GM12891 (cell line): ENCODE results near the gene AHRR.

Experiments
- POLR2A ChIP-seq: IDR thresholded peaks from 2 replicates; pipeline ENCODE4 v1.6.1; 2011; ENCODE audit warnings: low read depth, low read length, control low read depth
- TAF1 ChIP-seq: IDR thresholded peaks from 2 replicates; pipeline ENCODE4 v1.6.1; 2011; ENCODE audit warnings: low read depth, low read length, control low read depth

DNA sequence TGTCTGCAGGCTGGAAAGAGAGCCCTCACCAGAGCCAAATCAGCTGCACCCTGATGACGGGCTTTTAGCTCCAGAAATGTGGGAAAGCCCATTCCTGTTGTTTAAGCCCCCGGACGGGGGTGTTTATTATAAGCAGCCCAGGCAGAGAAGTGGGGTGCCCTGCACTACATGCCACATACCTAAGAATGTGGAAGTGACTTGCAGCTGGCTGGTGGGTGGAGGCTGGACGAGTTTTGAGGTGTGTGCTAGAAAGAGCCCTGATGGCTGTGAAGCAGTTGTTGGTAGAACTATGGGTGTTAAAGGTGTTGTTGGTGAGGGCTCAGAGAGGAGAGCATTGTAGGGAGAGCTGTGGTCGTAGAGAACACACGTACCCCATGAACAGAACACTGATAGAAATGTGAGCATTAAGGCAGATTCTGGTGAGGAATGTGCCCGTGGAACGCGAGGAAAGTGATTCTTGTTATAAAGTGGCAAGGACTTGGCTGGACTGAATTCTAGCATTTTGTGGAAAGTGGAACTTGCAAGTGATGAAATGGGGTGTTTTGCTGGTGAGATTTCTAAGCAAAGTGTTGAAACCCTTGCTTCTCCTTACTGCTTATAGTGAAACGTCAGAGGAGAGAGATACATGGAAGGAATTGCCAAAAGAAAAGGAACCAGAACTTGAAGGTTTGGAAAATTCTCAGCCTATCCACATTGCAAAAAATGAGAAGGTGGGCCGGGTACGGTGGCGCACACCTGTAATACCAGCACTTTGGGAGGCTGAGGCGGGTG, 38.9 kb downstream of the AHRR start:
- TF ChIP-seq TAF1 (no peak), POLR2A (no peak)
